Glomerular visceral epithelial cell (primary cell): ENCODE measurements around the gene UCP2.
A peak's percentile ranks its signal among the peaks of the same experiment; 100 is the strongest.
"Not testable (repeated sequence)": the region's sequence is repeated elsewhere in the genome, so short reads cannot be mapped to it uniquely, and the experiment has no call there.

ENCODE experiments used
- DNase-seq: peaks from one replicate; pipeline ENCODE4 v3.0.0-alpha.2; 2016; ENCODE audit errors: extremely low spot score

UCP2 gene

DNA sequence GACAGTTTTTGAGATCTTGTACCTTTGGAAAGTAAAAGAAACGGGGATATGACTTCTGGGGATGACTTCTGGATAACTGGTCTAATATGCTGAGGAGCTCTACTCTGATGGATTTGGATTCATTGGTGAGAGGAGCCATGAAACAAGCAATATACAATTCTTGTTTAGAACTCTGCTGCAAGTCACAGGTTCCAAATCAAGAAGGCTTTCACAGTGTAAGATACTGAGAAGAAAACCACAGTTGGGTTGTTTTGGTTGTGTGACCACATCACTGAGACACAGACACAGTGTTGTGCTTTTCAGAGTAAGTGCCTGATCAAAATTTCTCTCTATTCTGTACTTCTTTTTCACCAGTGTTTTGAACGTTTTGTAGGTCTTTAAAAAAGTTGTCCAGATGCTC, 13.1 kb upstream of the UCP2 start:
- DNase-seq, result no peak

DNA sequence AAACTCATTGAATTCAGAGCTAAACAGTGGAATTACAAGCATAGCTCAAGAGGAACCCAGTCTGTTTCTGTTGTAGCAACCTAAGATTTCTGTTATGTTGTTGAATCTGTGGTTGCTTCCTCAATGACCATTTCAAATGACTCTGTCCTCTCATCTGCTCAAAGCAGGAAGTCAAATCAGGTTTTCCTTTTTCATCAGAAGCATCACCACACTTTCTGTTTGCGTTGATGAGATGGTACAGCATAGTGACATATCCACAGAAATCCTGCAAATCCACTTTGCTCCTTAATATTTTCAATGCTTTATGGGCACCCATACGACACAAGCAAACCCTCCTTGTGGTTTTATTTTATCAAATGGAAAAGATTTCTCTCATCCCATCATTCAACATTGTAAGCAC, 12.6 kb upstream of the UCP2 start:
- DNase-seq, result no peak

DNA sequence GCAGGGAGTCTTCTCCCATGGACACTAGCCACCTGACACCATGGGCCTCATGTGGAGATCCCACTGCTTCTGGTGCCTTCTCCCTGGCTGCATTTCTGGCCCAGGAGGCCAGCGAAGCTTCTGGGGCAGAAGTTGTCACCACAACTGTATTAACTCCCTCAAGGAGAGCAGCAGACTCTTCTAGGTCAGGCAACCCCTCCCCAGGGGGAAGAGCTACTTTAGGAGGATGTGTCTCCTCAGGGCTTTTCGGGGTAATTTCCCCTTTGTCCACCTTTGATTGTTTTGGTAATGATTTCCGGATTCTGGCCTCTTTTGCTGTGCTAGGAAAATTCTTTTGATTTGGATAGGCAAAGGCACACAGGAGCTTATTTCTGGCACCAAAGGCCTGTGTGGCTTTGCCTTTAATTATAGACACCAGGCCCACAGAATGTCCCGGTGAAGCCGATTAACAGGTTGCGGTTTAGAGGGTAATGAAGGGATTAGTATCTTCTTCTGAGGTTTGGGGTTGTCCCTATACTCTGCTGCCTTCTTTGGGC, 8.9 kb upstream of the UCP2 start:
- no peak for DNase-seq

DNA sequence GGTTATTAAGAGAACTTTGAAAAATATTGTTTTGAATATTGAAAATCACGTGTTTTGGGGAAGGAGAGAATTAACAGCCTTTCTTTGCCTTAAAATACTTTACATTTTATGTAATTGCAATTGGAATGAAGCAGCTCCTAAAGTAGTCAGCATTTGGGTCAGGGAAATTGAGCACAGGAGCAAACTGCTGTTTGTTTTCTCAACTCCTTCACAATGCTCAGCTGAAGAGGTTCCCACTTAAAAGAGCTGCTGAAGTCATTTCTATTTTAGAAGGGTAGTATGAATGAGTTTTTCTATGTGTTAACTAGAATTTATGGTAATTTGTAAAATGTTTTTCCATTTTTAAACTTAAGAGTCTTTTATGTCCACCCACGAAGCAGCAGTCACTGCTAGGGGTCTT, 8.1 kb upstream of the UCP2 start:
- DNase-seq, result no peak

DNA sequence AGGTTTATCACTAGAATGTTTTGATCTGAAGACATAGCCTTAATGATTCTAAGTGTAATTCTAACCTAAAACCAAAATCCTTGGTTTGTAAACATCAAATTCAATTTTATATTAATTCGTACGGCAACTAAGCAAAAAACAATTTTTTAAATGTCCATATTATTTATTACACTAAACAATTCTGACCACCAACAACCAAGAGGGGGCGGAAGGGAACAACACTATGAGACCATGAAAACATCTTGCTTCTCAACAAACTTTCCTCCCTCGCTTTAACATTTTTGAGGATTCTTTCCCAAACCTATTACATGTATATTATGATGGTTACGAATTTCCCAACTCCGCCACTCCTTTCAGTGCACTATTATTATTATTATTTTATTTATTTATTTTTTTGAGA, 6.5 kb upstream of the UCP2 start:
- no peak for DNase-seq

DNA sequence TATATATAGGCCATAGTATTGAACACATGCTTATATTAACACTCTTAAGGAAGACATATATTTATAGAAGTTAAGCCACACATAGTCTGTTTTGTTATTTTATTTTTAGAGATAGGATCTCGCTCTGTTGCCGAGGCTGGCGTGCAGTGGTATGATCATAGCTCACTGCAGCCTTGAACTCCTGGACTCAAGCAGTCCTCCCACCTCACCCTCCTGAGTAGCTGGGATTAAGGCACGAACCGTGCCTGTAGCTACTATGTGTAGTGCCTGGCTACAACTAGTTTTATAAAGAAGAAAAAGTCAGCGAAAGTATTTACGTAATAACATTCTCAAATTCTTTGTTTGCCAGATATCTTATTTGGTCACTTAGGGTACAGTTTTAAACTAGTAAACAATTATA, 5.6 kb upstream of the UCP2 start:
- no peak for DNase-seq

DNA sequence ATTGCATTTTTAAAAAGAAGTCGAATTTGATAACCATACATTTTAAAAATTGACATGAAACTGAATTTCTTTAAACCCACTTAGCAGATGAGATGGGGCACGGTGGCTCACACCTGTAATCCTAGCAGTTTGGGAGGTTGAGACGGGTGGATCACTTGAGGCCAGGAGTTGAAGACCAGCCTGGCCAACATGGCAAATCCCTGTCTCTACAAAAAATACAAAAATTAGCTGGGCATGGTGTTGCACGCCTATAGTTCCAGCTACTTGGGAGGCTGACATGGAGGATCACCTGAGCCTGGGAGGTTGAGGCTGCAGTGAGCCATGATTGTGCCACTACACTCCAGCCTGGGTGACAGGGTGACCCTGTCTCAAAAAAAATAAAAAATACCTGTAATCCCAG, 3.0 kb upstream of the UCP2 start:
- not testable (repeated sequence) for DNase-seq

DNA sequence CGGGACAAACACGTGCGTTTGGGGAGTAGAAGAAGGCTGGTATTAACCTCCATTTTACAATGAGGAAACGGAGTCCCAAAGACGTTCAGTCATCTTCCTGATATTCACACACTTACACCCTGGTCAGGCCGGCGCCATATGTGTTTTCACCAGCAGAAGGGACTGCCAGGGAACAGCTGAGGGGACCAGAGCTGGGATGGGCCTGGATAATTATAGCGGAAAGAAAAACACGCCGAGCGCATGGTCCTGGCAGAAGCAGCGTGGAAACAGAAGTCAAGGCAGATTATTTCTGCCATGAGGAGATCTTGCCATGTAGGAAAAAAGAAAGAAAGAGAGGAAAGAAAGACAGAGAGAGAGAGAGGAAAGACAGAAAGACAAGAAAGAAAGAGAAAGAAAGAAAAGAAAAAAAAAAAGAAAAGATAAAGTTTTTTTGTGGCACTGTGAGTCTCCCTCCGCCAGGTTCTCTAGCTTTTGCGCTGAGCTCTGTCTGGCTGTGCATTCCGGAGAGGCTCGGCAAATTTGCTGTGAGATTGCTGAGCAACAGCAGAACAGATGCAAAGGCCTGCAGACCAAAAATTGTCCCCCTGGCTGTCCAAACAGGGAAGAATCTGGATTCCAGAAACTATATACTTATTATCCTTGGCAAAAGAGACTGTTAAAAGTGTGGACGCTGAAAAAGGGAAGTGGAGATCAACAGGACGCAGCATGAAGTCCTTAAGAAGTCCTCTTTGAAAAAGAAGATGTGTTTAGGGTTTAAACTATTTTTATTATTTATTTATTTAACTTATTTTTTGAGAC, 1.3 kb upstream of the UCP2 start:
- DNase-seq, result no peak

DNA sequence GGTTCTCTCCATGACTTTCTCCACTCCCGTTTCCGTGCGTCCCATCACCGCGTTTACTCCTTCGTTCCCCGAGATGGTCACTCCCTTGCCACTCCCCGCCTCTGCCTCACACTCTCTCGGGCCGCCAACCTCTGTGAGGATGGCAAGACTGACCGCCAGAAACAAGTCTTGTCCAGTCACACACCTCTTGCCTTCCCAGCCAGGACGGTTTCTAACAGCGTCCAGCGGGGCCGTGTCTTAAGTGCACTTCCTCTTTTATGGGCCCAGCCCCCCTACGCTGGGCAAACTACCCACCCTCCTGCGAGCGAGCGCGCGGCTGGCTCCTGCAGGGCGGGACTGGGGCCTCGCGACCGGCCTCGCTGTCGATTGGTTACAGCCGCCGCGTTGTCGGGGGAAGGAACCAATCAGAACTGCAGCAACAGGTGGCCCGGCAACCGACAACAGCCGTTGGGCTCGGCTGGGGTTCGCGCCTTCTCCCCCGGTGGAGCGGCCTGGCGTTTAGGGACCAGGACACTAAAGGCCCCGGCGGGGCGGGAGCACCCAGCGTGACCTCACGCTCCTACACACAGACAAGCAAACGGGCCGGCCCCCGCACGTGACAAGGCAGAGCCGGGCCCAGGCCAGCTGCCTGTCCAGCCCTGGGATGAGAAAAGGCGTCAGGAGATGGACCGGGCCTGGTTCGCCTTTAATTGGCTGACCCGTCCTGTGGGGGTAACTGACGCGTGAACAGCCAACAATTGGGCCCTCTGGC, 522 bp upstream of the UCP2 start:
- DNase-seq, result peak; percentile 91

DNA sequence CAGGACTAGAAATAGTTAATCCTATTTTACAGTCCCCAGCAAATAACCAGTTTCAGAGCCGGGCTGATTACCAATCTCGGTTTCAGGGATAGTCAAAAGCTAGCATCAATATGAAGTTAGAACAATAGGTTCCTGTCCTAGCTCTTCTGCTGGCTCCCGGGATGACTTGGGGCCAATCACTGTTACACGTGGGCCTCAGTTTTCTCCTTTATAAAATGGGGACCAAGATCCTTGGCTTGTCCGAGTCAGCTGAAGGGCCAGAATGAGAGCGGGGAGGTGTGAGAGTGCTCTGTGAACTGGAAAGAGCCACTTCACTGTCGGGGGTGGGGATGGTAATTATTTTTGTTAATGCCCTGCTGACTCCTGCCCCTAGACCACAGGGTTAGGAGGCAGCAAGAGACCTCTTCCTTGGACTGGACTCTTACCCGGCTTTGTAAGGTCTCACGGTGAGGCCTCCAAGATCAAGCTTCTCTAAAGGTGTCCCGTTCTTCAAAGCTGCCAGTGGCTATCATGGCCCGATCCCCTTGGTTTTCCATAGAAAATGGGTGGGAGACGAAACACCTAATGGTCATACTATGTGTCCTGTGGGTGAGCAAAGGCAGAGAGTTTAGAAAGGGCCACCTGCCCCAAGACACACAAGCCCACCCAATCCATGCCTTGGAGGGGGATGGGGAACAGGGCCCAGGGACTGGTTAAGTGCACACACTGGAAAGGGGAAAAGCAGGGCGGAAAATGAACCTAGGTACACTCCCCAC, 1.4 kb downstream of the UCP2 start:
- no peak for DNase-seq

DNA sequence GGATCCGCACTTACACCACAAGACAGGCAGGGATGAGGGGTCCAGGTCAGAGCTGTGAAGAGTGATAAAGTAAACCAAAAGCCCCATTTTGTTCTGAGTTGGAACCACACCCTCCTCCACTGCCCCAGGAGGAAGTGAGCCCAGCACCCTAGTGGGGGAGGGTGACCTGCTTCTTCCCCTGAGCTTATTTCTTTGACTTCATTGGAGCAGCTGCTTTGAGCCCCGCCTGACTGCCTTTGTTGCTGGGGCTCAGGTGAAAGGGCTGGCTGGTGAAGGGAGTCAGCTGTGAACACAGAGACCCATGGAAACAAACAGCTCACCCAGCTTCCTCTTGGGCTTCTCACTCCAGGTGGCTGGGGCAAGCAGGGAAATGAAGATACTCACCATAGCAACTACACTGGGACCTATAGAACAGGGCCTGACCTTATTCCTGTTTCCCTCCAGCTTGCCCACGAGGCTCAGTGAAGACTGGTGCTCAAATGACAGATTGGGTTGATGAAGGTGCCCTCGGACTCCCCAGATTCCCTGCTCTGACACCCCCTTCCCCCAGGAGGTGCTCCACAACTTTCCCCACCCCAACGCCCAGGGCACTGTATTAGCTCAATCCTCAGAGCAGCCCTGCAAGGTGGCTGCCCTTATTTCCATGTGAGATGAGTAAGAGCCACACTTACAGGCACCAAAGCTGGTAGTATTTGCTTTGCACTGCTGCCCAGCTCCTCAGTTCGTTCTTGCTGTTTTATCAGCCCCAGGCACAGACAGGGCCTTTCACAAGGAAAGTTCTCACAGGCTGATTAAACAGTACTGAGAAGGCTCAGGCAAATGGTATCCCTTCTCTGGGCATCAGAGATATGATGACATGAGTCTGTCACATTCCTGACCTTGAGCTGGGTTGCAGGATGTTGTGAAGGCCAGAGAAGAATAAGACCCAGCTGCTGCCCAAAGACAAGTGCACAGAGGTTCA, 2.4 kb downstream of the UCP2 start:
- peak; percentile 47 for DNase-seq

DNA sequence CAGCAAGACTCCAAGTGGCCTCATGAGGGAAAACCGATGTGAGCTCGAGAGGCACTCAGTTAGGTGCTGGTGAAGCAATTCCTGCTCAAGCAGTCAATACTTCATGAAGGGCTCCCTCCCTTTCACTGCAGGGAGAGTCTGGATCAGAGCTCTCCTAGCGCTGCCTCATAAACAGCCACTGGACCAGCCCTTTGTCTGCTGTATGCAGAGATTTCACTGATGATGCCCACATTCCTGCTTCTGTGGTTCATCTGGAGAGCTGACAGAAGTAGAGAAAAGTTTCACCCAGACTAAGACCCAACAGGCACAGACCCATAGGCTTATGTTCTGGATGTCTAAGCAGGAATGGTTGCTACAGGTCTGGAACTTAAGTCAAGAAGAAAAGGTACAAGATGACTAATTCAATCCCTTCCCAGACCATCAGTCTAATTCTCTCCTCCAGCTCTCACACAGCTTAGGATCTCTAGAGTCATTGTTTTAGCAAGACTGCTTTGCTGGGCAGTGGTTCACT, 4.0 kb downstream of the UCP2 start:
- DNase-seq, result no peak

DNA sequence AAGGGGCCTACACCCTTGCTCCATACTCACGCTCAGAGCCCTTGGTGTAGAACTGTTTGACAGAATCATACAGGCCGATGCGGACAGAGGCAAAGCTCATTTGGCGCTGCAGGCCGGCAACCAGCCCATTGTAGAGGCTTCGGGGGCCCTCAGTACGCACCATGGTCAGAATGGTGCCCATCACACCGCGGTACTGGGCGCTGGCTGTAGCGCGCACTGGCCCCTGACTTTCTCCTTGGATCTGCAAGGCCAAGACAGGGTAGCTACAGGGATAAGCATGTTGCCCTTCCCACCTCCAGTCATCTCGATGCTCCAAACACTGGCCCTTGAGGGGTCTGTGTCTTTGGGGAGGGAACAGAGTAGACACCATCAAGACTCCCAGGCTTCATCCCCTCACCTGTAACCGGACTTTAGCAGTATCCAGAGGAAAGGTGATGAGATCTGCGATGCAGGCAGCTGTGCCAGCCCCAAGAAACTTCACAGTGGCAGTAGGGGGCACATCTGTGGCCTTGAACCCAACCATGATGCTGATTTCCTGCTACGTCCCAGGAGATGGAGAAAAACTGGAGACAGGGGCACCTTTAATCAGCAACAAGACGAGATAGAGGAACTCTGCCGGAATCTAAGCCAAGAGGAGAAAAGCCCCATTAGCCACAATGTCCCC, 4.7 kb downstream of the UCP2 start:
- no peak for DNase-seq

DNA sequence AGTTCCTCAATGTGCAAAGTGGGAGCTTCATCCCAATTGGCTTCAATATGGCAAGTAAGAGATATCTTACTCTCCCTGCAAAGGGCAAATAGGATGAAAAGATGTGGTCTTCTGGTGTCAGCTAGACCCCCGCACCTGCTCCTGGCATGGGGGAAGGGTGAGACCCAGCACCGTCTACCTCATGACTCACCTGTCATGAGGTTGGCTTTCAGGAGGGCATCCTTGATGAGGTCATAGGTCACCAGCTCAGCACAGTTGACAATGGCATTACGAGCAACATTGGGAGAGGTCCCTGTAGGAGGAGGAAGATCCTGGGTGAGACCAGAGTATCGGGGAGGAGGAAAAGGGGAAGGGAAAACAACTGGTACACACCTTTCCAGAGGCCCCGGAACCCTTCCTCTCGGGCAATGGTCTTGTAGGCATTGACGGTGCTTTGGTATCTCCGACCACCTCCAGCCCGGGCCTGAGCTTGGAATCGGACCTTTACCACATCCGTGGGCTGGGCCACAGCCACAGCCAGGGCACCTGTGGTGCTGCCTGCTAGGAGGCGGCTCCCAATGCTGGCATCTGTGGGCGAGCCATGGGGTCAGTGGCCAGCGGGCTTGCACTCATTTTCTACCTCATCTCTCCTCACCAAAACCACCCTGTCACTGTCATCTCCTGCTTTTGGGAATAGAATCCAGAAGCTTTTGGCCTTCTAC, 6.0 kb downstream of the UCP2 start:
- DNase-seq, result no peak

DNA sequence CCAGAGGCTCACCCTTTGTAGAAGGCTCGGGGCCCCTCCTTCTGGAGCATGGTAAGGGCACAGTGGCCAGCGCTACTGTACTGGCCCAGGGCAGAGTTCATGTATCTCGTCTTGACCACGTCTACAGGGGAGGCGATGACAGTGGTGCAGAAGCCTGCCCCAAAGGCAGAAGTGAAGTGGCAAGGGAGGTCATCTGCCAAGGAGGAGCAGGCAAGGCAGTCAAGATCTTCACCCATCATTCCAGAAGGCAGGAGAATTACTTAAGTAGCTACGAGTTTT, 7.2 kb downstream of the UCP2 start:
- no peak for DNase-seq

DNA sequence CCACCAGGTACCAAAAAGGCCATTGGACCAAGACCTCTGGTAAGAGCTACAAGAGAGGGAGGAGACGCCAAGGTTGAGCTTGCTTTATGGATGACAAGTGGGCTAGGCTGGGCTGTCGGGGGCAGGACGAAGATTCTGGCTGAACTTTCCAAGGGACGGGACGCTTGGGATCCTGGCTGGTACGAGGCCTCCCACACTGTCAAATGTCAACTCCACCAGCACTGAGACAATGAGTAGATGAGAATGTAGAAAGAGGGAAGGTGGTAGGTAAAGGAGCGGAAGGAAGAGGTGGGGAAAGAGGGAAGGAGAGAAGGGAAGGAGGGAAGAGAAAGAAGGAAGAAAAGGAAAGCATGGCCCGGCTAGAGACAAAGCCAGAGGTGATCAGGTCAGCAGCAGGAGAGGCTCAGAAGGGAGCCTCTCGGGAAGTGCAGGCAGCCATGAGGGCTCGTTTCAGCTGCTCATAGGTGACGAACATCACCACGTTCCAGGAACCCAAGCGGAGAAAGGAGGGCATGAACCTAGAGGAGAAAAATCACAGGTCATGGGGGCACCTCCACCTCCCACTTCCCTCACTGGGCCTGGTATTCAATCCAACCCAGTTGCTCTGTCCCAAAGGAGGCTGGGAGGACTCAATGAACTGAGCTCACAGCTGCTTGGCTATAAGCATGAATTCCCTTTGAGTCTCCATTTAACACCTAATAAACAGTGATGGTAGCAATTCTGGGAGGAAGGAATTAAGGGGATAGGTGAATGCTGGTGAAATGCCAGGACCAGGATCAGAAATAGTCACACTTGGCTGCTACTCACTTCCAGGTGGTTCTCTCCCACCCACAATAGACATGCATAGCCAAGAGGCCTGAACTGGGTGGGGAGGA, 7.8 kb downstream of the UCP2 start:
- no peak for DNase-seq

DNA sequence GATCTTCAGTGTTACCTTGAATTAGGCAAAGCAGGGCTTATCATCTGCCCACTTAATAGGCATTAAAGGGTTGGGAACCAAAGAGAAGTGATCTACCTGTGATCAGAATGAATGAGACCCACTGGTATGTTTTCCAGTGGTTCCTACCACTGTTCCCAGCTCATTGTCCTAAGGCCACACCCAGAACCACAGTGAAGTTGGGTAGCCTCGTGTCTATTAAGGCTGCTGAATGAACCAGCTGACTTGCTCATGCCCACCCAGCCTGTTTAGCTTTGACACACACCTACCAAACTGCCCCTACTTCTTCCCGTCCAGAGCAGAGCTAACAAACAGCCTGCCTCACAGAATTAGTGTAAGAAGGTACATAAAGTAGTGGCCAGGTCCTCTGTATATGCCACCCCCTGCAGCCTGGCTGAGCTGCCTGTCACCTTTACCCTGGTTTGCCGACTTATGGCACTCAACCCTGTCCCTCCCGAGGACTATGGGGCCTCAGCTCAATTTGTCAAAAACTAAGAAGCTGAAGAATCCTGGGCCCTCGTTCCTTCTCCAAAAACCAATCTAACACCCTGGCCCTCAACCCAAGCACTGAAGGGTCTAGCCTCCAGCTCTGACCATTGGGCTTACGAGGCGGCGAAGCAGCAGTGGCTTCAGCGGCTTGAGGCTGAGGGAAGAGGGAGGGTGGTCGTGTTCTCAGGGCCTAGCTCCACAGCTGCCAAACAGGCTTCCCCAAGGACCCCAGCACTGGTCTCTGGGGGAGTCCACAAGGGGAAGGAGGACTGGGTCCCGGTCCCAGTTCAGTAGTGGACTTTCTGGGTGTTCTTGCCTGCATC, 9.8 kb downstream of the UCP2 start:
- DNase-seq, result no peak

DNA sequence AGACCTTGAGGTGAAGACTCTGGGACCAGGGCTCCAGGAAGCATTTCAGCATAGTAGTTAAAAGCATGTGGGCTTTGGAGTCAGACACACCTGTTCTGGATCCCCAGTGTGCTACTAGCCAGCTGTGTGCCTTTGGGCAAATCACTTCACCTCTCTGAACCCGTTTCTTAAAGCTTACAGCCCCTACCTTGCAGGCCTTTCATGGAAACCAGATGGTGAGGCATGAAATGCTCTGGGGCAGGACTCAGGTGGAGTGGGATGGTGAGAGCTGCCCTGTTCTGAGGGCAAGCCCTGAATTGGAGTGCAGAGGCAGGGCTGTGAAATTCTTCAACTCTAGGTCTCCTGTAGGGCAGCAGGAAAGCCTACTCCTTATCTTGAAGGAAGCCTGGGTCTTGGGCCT, 10.5 kb downstream of the UCP2 start:
- DNase-seq, result no peak
